G401.6 (cell line): ENCODE results near the gene DOCK4.

Source experiments
- FAIRE-seq: peaks from 2 replicates; lab custom pipeline; 2012; peaks lifted over from hg19 to GRCh38; lab: Jason Lieb, UNC

DOCK4 gene

GRCh38 chr7:112105584-112106530, 100.3 kb downstream of the DOCK4 start:
- FAIRE-seq, result no peak

DNA sequence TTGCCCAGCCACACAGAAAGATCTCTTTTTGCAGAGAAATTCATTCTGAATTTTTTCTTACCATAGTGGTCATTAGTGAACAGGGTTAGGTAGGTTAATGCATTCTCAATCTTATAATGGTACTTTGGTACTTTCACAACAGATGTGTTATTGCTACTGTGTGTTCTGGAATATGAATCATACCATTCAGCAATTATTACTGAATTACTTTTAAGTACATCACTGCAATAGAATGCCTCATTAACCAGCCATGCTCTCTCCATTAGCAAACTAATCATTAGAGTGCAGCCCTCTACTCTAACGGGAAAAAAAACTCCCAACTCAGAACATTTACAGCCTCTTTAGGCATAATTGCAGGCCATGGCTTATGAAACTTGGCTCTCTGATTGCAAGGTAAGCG, 102.1 kb downstream of the DOCK4 start:
- no peak for FAIRE-seq

GRCh38 chr7:112103246-112103645, 103.0 kb downstream of the DOCK4 start:
- FAIRE-seq, result no peak

DNA sequence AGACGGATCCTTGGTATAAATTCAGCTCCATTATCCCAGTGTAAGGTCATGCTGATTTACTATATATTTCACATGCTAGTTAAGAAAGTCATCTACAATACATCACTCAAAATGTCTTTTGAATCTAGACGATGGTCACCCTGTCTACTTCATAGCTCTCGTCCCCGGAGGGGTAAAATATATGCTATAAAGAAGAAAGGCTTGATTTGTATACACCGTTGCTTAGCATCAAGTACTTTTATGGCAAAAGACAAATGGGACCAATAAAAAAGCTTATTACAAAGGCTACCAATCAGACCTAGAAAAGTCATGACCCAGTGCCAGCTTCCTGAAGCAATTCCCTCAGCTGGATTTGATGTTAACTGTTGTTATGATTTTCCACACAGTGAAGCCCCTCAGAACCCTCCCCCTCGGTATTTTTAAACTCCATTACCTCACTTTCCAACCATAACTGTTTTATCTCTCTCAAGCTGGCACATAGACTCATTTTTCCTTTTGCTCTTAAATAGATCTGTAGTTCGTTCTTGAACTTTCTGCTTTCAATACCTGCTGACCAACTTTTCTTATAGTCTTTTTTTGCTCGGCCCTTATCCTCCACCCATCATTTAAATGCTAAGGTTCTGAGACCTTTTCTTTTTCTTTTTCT, 104.9 kb downstream of the DOCK4 start:
- FAIRE-seq, result no peak

- FAIRE-seq, result no peak
Measured at GRCh38 chr7:112097524-112097923, 108.7 kb downstream of the DOCK4 start.

- no peak for FAIRE-seq
Measured at GRCh38 chr7:112093409-112093808, 112.8 kb downstream of the DOCK4 start.

DNA sequence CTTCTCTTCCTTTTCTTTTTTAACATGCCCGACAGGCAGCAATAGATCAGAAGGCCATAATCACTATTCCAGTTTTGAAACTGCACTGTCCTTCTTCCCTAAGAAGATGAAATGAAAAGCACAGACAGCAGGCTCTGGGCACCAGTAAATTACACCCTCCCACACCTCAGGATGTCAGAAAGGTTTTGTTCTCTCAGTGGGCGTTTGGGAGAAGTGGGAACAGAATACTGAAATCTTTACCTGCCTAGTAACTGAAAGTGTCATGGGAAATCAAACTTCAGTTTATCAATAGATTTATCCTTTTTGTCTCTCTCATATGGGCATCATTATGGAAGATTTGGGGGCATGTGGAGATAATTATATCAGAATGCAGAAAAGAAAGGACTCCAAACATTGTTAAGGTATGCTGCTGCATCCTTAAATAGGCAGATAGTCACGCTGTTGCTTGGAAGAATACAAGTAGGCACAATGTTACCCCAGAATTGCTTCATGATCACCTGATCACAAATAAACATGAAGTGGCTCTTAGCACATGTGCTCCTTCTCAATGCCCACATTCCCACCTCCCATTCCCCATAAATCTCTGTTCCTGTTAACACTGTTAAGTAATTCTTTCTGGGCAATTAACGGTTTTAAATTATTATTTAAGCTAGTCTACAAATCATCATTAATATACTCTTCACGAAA, 113.3 kb downstream of the DOCK4 start:
- no peak for FAIRE-seq

- FAIRE-seq, result no peak
Measured at GRCh38 chr7:112092306-112092705, 113.9 kb downstream of the DOCK4 start.

DNA sequence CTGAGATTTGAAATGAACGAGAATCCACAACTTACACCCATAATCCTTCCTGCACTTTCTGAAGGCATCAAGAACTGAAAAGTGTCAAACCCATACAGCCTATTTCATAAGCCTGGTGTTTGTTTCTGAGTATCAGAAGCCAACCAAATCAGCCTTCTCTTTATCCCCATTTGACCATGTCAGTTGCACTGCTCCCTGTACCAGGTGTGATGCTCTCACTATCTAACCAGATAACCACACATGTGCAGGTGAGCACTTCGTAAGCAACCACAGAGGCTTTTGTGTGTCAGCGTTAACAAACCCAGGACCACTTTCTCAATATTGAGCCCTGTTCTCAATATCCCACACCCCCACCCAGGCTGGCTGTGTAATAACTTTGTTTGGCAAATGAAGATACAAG, 114.4 kb downstream of the DOCK4 start:
- no peak for FAIRE-seq

DNA sequence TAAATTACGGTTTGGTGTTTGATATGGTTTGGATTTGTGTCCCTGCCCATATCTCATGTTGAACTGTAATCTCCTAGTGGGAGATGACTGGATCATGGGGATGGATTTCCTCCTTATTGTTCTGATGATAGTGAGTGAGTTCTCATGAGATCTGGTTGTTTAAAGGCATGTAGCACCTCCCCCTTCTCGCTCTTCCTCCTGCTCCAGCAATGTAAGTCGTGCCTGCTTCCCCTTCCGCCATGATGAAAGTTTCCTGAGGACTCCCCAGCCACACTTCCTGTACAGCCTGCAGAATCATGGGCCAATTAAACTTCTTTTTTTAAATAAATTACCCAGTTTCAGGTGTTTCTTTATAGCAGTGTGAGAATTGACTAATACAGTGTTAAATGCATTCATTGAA, 116.6 kb downstream of the DOCK4 start:
- FAIRE-seq, result no peak

DNA sequence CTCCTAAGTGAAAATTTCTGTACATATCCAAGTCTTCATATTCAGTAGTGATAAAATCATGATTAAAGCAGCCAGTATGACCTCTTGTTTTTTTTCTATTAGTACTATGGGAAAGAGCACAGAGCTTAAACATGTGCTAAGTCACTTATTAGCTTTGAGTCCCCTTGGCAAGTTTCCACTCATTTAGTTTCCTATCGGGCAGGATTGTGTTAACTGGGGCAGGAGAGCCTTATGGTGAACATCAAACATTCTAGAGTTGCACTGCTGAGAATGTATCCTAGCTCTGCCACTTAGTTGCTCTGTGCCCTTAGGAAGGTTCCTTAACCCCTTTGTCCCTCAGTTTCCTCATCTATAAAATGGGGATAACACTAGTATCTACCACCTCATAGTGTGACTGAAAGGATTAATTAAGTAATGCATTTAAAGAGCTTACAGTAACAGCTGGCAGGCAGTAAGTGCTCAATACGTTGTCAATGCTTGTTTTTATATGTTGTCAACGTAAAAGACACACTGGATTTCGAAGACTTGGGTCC, 117.6 kb downstream of the DOCK4 start:
- no peak for FAIRE-seq

DNA sequence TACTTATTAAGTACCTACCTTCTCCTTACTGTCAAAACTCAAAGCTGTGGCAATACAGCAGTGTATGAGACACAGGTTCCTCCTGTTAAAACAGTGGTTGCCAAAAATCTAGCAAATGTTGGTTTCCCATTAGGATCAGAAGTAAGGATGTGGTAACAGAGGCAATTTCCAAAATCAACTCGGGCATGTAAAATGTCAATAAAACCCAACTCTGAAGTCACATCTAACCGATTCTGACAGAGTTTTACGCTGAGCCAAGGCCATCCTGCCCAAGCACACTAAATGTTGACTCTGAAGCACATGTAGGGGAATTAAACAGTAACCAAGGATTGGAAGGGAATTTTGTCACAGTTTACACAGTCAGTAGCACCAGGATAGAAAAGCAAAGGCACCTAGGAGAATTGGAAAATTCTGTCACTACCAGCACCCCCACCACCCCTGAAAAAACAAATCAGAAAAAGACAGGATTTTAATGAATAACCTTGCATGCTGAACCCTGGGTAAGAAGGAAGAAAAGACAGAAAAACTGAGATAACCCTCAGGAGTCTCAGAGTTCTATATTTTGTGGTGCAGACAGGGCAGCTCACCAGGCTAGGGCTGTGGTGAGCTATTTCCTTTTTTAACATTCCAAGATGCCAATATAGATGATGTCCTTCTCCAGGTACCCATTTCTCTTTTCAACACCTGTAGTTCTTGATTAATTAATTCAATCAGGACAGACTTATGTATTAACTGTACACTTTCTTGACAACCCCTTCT, 119.5 kb downstream of the DOCK4 start:
- FAIRE-seq, result no peak

DNA sequence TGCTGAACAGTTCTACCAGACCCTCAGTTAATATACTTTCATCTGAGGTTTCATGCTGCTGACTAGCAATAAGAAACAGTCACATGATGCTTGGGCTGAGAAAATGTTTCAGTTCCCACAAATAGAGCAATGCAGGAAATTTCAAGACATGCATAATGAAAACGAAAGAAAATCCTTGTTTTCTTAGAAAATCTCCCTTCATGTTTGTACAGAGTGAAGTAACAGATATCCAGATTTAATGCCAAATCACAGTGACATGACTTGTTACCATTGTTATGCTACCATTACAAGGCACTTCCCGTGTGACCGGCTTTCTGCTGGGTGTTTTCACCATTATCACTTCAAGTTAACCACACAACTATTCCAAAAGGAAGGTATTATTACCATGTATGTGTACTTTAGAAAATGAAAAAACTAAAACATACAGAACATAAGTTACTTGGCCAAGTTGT, 121.7 kb downstream of the DOCK4 start:
- FAIRE-seq, result no peak

GRCh38 chr7:112083776-112084355, 122.3 kb downstream of the DOCK4 start:
- FAIRE-seq, result no peak

- FAIRE-seq, result no peak
Measured at GRCh38 chr7:112082306-112082705, 123.9 kb downstream of the DOCK4 start.

GRCh38 chr7:112081778-112082177, 124.4 kb downstream of the DOCK4 start:
- FAIRE-seq, result no peak

- FAIRE-seq, result no peak
Measured at GRCh38 chr7:112080978-112081377, 125.2 kb downstream of the DOCK4 start.

DNA sequence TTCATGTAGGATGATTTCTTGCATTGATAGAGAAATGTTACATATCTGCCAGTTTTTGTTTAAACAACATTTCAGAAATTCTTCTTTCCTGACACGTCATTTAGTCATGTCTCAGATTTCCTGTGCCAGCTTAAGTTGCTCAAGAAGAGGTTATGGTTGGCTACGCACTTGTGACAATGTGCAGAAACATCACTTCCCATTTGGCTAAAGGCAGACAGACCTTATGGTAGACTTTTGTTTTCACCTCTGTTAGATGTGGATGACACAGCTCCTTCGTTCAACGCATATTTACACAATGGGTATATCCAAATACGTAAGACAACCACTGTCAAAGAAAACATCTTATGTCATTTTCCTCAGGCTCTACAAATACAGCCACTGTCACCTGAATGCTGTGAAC, 125.8 kb downstream of the DOCK4 start:
- FAIRE-seq, result no peak

GRCh38 chr7:112079673-112080072, 126.5 kb downstream of the DOCK4 start:
- FAIRE-seq, result no peak

DNA sequence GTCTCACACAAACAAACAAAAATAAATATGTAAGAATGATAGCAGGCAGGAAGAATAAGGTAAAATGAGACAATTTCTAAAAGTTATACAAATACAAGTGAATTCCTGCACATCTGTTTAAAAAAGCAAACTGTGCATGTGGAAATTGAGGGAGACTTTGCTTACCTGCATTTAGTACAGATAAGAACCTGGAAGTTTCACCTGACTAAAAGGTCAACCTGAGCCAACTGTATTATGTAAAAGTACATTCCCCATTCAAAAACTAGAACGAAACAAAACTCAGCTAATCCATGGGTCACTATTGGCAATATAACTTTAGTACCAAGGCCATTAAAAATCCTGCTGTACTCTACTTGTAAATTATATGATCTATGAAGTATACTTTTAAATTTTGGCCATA, 127.1 kb downstream of the DOCK4 start:
- no peak for FAIRE-seq

GRCh38 chr7:112076324-112076723, 129.9 kb downstream of the DOCK4 start:
- FAIRE-seq, result no peak

DNA sequence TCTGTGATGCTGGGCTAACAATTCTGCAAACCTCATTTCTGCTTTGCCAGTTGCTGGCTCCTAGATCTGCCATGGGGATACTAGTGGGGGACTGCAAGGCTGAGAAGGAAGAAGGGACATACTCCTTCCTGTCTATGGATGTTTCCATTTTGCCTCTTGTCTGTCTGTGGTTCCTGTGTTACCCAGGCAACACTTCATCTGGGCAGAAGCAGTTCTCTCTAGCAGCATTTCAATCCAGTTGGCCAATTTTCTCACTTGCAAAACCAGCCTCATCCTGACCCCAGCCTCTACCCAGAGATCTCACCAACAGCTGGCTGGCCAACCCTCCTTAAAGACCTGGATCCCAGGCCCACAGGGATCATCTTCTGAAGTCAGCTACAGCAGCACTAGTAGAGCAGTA, 131.7 kb downstream of the DOCK4 start:
- no peak for FAIRE-seq
